HG03558 (cell line): ENCODE measurements around the gene CDC73.
"Not testable (repeated sequence)": the region's sequence is repeated elsewhere in the genome, so short reads cannot be mapped to it uniquely, and the experiment has no call there.

Experiments
- ATAC-seq: cut with Tn5 transposase; IDR thresholded peaks from one replicate; pipeline ENCODE4 v1.9.1; 2021; ENCODE audit warnings: moderate number of reproducible peaks; ENCODE audit not compliant: unreplicated experiment; ENCODE audit errors: extremely low read depth

CDC73 gene

GRCh38 chr1:193270996-193271395, 149.2 kb downstream of the CDC73 start:
- peak; percentile 94 for ATAC-seq

- ATAC-seq, result no peak
Observed at GRCh38 chr1:193275773-193276172, 153.9 kb downstream of the CDC73 start.

- ATAC-seq, result no peak
Observed at GRCh38 chr1:193278968-193279367, 157.1 kb downstream of the CDC73 start.

- ATAC-seq, result no peak
Observed at GRCh38 chr1:193281894-193282293, 160.1 kb downstream of the CDC73 start.

- ATAC-seq, result no peak
Observed at GRCh38 chr1:193283016-193283415, 161.2 kb downstream of the CDC73 start.

- ATAC-seq, result no peak
Observed at GRCh38 chr1:193284219-193284618, 162.4 kb downstream of the CDC73 start.

- no peak for ATAC-seq
Observed at GRCh38 chr1:193285641-193286040, 163.8 kb downstream of the CDC73 start.

- not testable (repeated sequence) for ATAC-seq
Observed at GRCh38 chr1:193288548-193289080, 166.8 kb downstream of the CDC73 start.

- no peak for ATAC-seq
Observed at GRCh38 chr1:193293726-193294125, 171.9 kb downstream of the CDC73 start.

- ATAC-seq, result no peak
Observed at GRCh38 chr1:193299038-193299437, 177.2 kb downstream of the CDC73 start.

GRCh38 chr1:193301746-193302145, 179.9 kb downstream of the CDC73 start:
- no peak for ATAC-seq

GRCh38 chr1:193303849-193304248, 182.0 kb downstream of the CDC73 start:
- ATAC-seq, result no peak
